NB4 (cell line): ENCODE measurements around the gene RFTN2.

Experiments
- POLR2A ChIP-seq: IDR thresholded peaks from 2 replicates; pipeline ENCODE4 v1.6.1; 2011; ENCODE audit warnings: mild to moderate bottlenecking; ENCODE audit not compliant: insufficient read length; ENCODE audit errors: extremely low read depth
- TF ChIP-seq, protein P1 (sequence below): IDR thresholded peaks from one replicate; pipeline ENCODE4 v1.5.1; 2012; ENCODE audit warnings: low read depth, low read length
- TF ChIP-seq, protein P2 (sequence below): IDR thresholded peaks from 2 replicates; pipeline ENCODE4 v1.6.1; 2011; ENCODE audit warnings: low read depth, low read length

DNA sequence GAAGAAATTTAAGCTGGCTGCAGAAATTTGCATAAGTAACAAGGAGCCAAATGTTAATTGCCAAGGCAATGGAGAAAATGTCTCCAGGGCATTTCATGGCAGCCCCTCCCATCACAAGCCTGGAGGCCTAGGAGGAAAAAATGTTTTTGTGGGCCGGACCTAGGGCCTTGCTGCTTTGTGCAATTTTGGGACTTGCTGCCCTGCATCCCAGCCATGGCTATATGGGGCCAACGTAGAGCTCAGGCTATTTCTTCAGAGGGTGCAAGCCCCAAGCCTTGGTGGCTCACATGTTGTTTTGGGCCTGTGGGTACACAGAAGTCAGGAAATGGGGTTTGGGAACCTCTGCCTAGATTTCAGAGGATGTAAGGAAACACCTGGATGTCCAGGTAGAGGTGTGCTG is 101.8 kb downstream of the RFTN2 start:
- TF ChIP-seq, protein P1, sequence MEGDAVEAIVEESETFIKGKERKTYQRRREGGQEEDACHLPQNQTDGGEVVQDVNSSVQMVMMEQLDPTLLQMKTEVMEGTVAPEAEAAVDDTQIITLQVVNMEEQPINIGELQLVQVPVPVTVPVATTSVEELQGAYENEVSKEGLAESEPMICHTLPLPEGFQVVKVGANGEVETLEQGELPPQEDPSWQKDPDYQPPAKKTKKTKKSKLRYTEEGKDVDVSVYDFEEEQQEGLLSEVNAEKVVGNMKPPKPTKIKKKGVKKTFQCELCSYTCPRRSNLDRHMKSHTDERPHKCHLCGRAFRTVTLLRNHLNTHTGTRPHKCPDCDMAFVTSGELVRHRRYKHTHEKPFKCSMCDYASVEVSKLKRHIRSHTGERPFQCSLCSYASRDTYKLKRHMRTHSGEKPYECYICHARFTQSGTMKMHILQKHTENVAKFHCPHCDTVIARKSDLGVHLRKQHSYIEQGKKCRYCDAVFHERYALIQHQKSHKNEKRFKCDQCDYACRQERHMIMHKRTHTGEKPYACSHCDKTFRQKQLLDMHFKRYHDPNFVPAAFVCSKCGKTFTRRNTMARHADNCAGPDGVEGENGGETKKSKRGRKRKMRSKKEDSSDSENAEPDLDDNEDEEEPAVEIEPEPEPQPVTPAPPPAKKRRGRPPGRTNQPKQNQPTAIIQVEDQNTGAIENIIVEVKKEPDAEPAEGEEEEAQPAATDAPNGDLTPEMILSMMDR: no peak
- no peak for TF ChIP-seq POLR2A
- TF ChIP-seq, protein P2, sequence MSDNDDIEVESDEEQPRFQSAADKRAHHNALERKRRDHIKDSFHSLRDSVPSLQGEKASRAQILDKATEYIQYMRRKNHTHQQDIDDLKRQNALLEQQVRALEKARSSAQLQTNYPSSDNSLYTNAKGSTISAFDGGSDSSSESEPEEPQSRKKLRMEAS: no peak
